ENCODE data around the gene EDDM3A.

- TF ChIP-seq TAF1 (IDR thresholded peaks at IDR 0.05; ENCODE audit: borderline replicate concordance, insufficient read depth, low read length) (no peak), SIN3A (IDR thresholded peaks at IDR 0.05; ENCODE audit: borderline replicate concordance, insufficient read depth, low read length) (no peak), POLR2AphosphoS5 (IDR thresholded peaks at IDR 0.05; ENCODE audit: low read depth, low read length) (no peak), REST (IDR thresholded peaks at IDR 0.05; ENCODE audit: insufficient read depth in 1 of 2, low read depth in 2 of 2, low read length in 2 of 2) (no peak), FOXP2 (optimal IDR thresholded peaks at IDR 0.05; ENCODE audit: borderline replicate concordance, extremely low read depth, extremely low read length, insufficient read depth) (no peak)
These were observed 38.9 kb upstream of the EDDM3A start for GRCh38 chr14:20706657-20707355.
